HFFc6 (cell line): ENCODE results near the gene RAB3GAP1. TPM values are rescaled to one million over a fixed set of nuclear protein-coding genes. Genes with fewer than 3 reads are reported as not detected.
A peak's percentile ranks its signal among the peaks of the same experiment; 100 is the strongest.

ENCODE experiments used
- DNase-seq: peaks from one replicate; pipeline ENCODE4 v3.0.0-alpha.2; 2018
- H3K27ac Mint-ChIP-seq: 2 replicates; pipeline ENCODE4 v1.8.0; 2020; ENCODE audit warnings: mild to moderate bottlenecking, mixed read lengths
- H3K27me3 Mint-ChIP-seq: 2 replicates; pipeline ENCODE4 v1.8.0; 2021; ENCODE audit warnings: mild to moderate bottlenecking, moderate library complexity, mixed read lengths; ENCODE audit not compliant: insufficient read depth
- H3K36me3 Mint-ChIP-seq: 2 replicates; pipeline ENCODE4 v1.8.0; 2021; ENCODE audit warnings: low read depth, mixed read lengths
- H3K4me1 Mint-ChIP-seq: 2 replicates; pipeline ENCODE4 v1.8.0; 2020; ENCODE audit warnings: low read depth, mixed read lengths
- H3K4me3 Mint-ChIP-seq: 2 replicates; pipeline ENCODE4 v1.8.0; 2020; ENCODE audit warnings: mild to moderate bottlenecking, moderate library complexity, mixed read lengths
- H3K9me3 Mint-ChIP-seq: 2 replicates; pipeline ENCODE4 v1.8.0; 2020; ENCODE audit warnings: mild to moderate bottlenecking, mixed read lengths
- CTCF ChIP-seq: fragments of 200-600 bp; sonication (generic); IDR thresholded peaks from 2 replicates; pipeline ENCODE4 v1.5.0; 2021; ENCODE audit warnings: antibody characterized with exemption, mild to moderate bottlenecking
- long read RNA-seq: library from polyadenylated mRNA; unstranded; transcript quantifications from one replicate; pipeline ENCODE4 v2.0.0, GENCODE V29; 2019
- total RNA-seq, 6 experiments: library from RNA; stranded (reverse); fragmentation: NEBNext Ultra II Directional; extraction: Animal tissue kit (Norgen Biotek cat#: 25700); gene quantifications; 2 replicates in 1 of 6; 3 replicates in 5 of 6; pipeline ENCODE4 v1.2.3, GENCODE V29; 2021

The RAB3GAP1 gene
- 10 to 100 TPM; 52.6 to 61.2 (median 59.1) TPM for total RNA-seq
- long read RNA-seq, full-length matches to known transcripts = 8 of 26 reads
- long read RNA-seq, partial matches to known transcripts = 10 of 26 reads
- long read RNA-seq, other reads (novel, unspliced or antisense) = 8 of 26 reads

GRCh38 chr2:135052042-135052876 is at the start of gene RAB3GAP1:
RAB3GAP1 (plus strand) TSS chr2:135052292; CDS start chr2:135052308, 16 bp downstream.
- peaks cover 41% of the 10 kb centered on the region for H3K4me1 Mint-ChIP-seq
- H3K9me3 Mint-ChIP-seq = no peaks in the 10 kb centered on the region
- H3K27ac Mint-ChIP-seq = peak within 1 kb of the TSS; percentile 100
- peaks cover 37% of the 10 kb centered on the region for H3K36me3 Mint-ChIP-seq
- no peak for TF ChIP-seq CTCF
- H3K4me3 Mint-ChIP-seq = peak within 1 kb of the TSS; percentile 99
- DNase-seq = peak; percentile 66
- H3K27me3 Mint-ChIP-seq = peaks cover 2% of the 10 kb centered on the region; the same call in 1 of the 2 replicates

- Mint-ChIP-seq H3K27me3 (peaks cover 14% of the 10 kb centered on the region), H3K36me3 (no peaks in the 10 kb centered on the region), H3K4me1 (peaks cover 10% of the 10 kb centered on the region), H3K27ac (no peak overlapping the region), H3K4me3 (no peak overlapping the region), H3K9me3 (no peaks in the 10 kb centered on the region)
- DNase-seq = no peak
- TF ChIP-seq CTCF = no peak
Measured at GRCh38 chr2:135002836-135003235, 49.3 kb upstream of the RAB3GAP1 start.

GRCh38 chr2:135004005-135004746 is 47.9 kb upstream of the RAB3GAP1 start:
- H3K27ac Mint-ChIP-seq = no peak overlapping the region
- peaks cover 10% of the 10 kb centered on the region for H3K4me1 Mint-ChIP-seq
- TF ChIP-seq CTCF = peak; percentile 94
- peaks cover 14% of the 10 kb centered on the region for H3K27me3 Mint-ChIP-seq
- no peaks in the 10 kb centered on the region for H3K36me3 Mint-ChIP-seq
- peak overlapping the region; percentile 86 for H3K4me3 Mint-ChIP-seq
- H3K9me3 Mint-ChIP-seq = no peaks in the 10 kb centered on the region
- peak; percentile 74 for DNase-seq

- Mint-ChIP-seq H3K27ac (no peak overlapping the region), H3K4me3 (no peak overlapping the region), H3K9me3 (no peaks in the 10 kb centered on the region), H3K27me3 (peaks cover 13% of the 10 kb centered on the region), H3K36me3 (no peaks in the 10 kb centered on the region), H3K4me1 (peaks cover 10% of the 10 kb centered on the region)
- no peak for TF ChIP-seq CTCF
- DNase-seq = no peak
Measured at GRCh38 chr2:135005753-135006152, 46.3 kb upstream of the RAB3GAP1 start.

GRCh38 chr2:135009339-135009738 is 42.8 kb upstream of the RAB3GAP1 start:
- Mint-ChIP-seq H3K4me3 (no peak overlapping the region), H3K27ac (no peak overlapping the region), H3K4me1 (peaks cover 7% of the 10 kb centered on the region), H3K27me3 (peaks cover 6% of the 10 kb centered on the region), H3K9me3 (no peaks in the 10 kb centered on the region), H3K36me3 (no peaks in the 10 kb centered on the region)
- no peak for TF ChIP-seq CTCF
- no peak for DNase-seq
